CD4-positive, CD25-positive, alpha-beta regulatory T cell (primary cell): Measurements from ENCODE around the gene CNOT6L. TPM values are rescaled to one million over a fixed set of nuclear protein-coding genes. Genes with fewer than 3 reads are reported as not detected.
A peak's percentile ranks its signal among the peaks of the same experiment; 100 is the strongest.

ENCODE experiments used
- ATAC-seq, 2 donors: fragments of 150-1000 bp; cut with Tn5 transposase; one replicate each; pipeline ENCODE4 v1.10.0; 2021; ENCODE audit warnings: low read depth in 2 of 2, moderate number of reproducible peaks in 2 of 2, moderate library complexity in 1 of 2
- DNase-seq, 3 donors: peaks; one replicate each; pipeline versions ENCODE4 v3.0.0 to v3.0.0-alpha.2; 2012 to 2022; ENCODE audit warnings: mixed read lengths in 1 of 3
- H3K27ac ChIP-seq: one replicate; pipeline ENCODE4 v1.7.0; 2013; ENCODE audit warnings: mild to moderate bottlenecking, low read length; ENCODE audit not compliant: insufficient read depth, poor library complexity, severe bottlenecking
- H3K27me3 ChIP-seq: one replicate; pipeline ENCODE4 v1.7.0; 2013; ENCODE audit warnings: low read length; ENCODE audit not compliant: control insufficient read depth, insufficient read depth
- H3K36me3 ChIP-seq: one replicate; pipeline ENCODE4 v1.7.0; 2013; ENCODE audit warnings: mild to moderate bottlenecking, low read length, moderate library complexity; ENCODE audit not compliant: control insufficient read depth, insufficient read depth
- H3K4me1 ChIP-seq: 2 replicates; pipeline ENCODE4 v1.7.0; 2013; ENCODE audit warnings: mild to moderate bottlenecking, low read length; ENCODE audit not compliant: insufficient read depth, control insufficient read depth, poor library complexity, severe bottlenecking
- H3K4me3 ChIP-seq: one replicate; pipeline ENCODE4 v1.7.0; 2013; ENCODE audit warnings: low read depth, mild to moderate bottlenecking, low read length, moderate library complexity
- H3K9me3 ChIP-seq, 2 experiments: 1 replicate in 1 of 2; 2 replicates in 1 of 2; pipeline ENCODE4 v1.7.0; 2013; ENCODE audit warnings: low read length in 2 of 2, mild to moderate bottlenecking in 1 of 2, moderate library complexity in 1 of 2; ENCODE audit not compliant: control insufficient read depth in 2 of 2
- H3K27ac Mint-ChIP-seq, 3 donors: one replicate each; pipeline ENCODE4 v1.8.0; 2020 to 2022; ENCODE audit warnings: mild to moderate bottlenecking in 3 of 3, mixed read lengths in 3 of 3, moderate library complexity in 2 of 3
- H3K27me3 Mint-ChIP-seq: one replicate; pipeline ENCODE4 v1.8.0; 2022; ENCODE audit warnings: mild to moderate bottlenecking, mixed read lengths
- H3K36me3 Mint-ChIP-seq: one replicate; pipeline ENCODE4 v1.8.0; 2020; ENCODE audit warnings: mixed read lengths
- H3K4me1 Mint-ChIP-seq, 4 donors: one replicate each; pipeline ENCODE4 v1.8.0; 2020 to 2022; ENCODE audit warnings: mixed read lengths in 4 of 4, mild to moderate bottlenecking in 1 of 4
- H3K4me3 Mint-ChIP-seq, 4 donors: one replicate each; pipeline ENCODE4 v1.8.0; 2020 to 2022; ENCODE audit warnings: mild to moderate bottlenecking in 4 of 4, mixed read lengths in 4 of 4, moderate library complexity in 3 of 4
- H3K9me3 Mint-ChIP-seq, 7 donors: one replicate each; pipeline ENCODE4 v1.8.0; 2020 to 2022; ENCODE audit warnings: mixed read lengths in 7 of 7, mild to moderate bottlenecking in 3 of 7, moderate library complexity in 2 of 7
- polyA plus RNA-seq, 4 donors: library from polyadenylated mRNA; unstranded; fragments of 300-500 nt; fragmentation: Illumina TruSeq; gene quantifications; one replicate each; pipeline ENCODE4 v1.2.3, GENCODE V29; 2021
- total RNA-seq: library from RNA; stranded (reverse); gene quantifications from one replicate; pipeline ENCODE4 v1.2.3, GENCODE V29; 2022

Gene CNOT6L
- total and polyA plus RNA-seq, 5 donors from 2014 or later, result 44.1 to 237 (median 54.2) TPM

DNA sequence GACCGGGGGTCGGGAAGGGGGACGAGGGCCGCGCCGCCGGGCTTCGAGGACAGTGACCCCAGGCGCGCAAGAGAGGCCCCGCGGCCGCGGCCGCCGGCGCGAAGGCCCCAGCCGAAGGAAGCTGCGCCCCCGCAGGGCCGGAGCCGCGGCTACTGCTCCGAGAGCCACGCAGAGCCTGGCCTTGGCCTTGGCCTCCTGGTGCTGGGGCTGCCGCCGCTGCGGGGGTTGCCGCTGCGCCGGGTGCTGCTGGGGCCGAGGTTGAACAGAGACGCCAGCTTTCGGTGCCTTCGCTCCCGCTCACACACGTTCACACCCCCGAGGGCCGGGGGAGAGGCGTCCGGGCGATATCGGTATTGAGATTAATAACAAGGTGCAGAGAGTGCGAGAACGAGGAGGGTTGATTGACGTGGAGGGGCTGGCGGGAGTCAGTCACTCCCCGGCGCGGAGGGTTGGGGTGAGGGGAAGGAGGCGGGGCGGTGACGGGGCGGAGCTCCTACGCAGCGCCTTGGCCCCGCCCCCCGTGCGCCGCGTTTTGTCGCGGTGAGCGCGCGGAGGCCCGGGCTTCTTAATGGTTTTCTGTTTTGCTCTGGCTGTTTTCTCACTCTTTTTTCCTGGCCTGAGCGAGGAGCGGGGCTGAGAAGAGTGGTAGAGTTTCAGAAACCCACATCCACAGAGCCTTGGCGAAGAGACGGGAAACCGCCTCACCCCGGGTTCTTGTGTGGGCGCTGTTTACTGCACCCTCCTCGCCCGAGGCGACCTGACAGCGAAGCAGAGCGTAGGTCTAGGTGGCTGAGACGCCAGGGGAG, 878 bp upstream of the CNOT6L start:
- H3K9me3 ChIP-seq, result no peaks in the 10 kb centered on the region
- no peaks in the 10 kb centered on the region for H3K36me3 ChIP-seq
- H3K4me1 Mint-ChIP-seq, result peaks cover 29 to 60% (median 37%) of the 10 kb centered on the region in 4 donors
- peak overlapping the region; percentile 94 for H3K4me3 ChIP-seq
- peak overlapping the region; percentile 99 for H3K27ac ChIP-seq
- H3K27me3 Mint-ChIP-seq, result peaks cover 13% of the 10 kb centered on the region
- peaks cover 52% of the 10 kb centered on the region for H3K4me1 ChIP-seq
- H3K27ac Mint-ChIP-seq, result peak overlapping the region; percentile 97 to 100 (median 99)
- no peaks in the 10 kb centered on the region for H3K27me3 ChIP-seq
- ATAC-seq (peak; percentile 78 to 80), DNase-seq (peak; percentile 91 to 97 (median 96))
- H3K4me3 Mint-ChIP-seq, result peak overlapping the region; percentile 95 to 99 (median 96)
- H3K9me3 Mint-ChIP-seq, result peaks cover 0 to 6% (median 0%) of the 10 kb centered on the region in 7 donors
- H3K36me3 Mint-ChIP-seq, result peaks cover 11% of the 10 kb centered on the region

DNA sequence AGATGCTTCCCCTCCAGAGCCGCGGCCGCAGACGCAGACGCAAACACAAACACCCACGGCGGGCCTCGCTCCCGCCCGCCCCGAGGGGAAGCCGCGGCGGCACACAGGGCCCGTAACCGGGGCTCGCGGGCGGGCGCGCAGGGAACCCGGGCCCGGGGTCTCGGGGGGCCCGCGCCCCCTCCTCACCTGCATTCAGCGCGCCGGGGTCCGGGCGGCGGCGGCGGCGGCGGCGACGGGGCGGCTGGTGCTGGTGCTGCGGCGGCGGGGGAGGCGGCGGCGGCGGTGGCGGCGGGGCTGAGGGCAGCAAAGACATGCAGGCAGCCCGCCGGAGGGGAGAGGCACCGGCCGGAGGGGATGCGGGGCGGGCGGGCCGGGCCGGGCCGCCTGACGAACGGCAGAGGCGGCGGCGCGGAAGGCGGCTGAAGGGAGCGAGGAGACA, 255 bp upstream of the CNOT6L start:
- Histone ChIP-seq H3K27ac (peak overlapping the region; percentile 99), H3K27me3 (no peaks in the 10 kb centered on the region), H3K36me3 (no peaks in the 10 kb centered on the region), H3K9me3 (no peaks in the 10 kb centered on the region), H3K4me3 (peak overlapping the region; percentile 78), H3K4me1 (peaks cover 58% of the 10 kb centered on the region)
- peak overlapping the region; percentile 97 to 100 (median 99) for H3K4me3 Mint-ChIP-seq
- H3K27me3 Mint-ChIP-seq, result peaks cover 13% of the 10 kb centered on the region
- peaks cover 0 to 6% (median 0%) of the 10 kb centered on the region in 7 donors for H3K9me3 Mint-ChIP-seq
- H3K36me3 Mint-ChIP-seq, result peaks cover 11% of the 10 kb centered on the region
- peak; percentile 36 to 47 for ATAC-seq
- peaks cover 35 to 61% (median 38%) of the 10 kb centered on the region in 4 donors for H3K4me1 Mint-ChIP-seq
- H3K27ac Mint-ChIP-seq, result peak overlapping the region; percentile 96 to 100 (median 100)
- DNase-seq, result no peak

- Histone ChIP-seq H3K4me3 (peak overlapping the region; percentile 91), H3K4me1 (peaks cover 60% of the 10 kb centered on the region), H3K27ac (peak overlapping the region; percentile 99), H3K36me3 (no peaks in the 10 kb centered on the region), H3K9me3 (no peaks in the 10 kb centered on the region), H3K27me3 (no peaks in the 10 kb centered on the region)
- Mint-ChIP-seq H3K4me1 (peaks cover 41 to 69% (median 51%) of the 10 kb centered on the region in 4 donors), H3K27ac (peak overlapping the region; percentile 94 to 97 (median 96)), H3K4me3 (peak overlapping the region; percentile 98 to 100 (median 100)), H3K27me3 (peaks cover 13% of the 10 kb centered on the region), H3K9me3 (peaks cover 0 to 6% (median 0%) of the 10 kb centered on the region in 7 donors), H3K36me3 (peaks cover 17% of the 10 kb centered on the region)
- ATAC-seq (no peak), DNase-seq (peak; percentile 33 to 70 (median 48))
These were observed 1.0 kb downstream of the CNOT6L start for GRCh38 chr4:77818073-77818601.

DNA sequence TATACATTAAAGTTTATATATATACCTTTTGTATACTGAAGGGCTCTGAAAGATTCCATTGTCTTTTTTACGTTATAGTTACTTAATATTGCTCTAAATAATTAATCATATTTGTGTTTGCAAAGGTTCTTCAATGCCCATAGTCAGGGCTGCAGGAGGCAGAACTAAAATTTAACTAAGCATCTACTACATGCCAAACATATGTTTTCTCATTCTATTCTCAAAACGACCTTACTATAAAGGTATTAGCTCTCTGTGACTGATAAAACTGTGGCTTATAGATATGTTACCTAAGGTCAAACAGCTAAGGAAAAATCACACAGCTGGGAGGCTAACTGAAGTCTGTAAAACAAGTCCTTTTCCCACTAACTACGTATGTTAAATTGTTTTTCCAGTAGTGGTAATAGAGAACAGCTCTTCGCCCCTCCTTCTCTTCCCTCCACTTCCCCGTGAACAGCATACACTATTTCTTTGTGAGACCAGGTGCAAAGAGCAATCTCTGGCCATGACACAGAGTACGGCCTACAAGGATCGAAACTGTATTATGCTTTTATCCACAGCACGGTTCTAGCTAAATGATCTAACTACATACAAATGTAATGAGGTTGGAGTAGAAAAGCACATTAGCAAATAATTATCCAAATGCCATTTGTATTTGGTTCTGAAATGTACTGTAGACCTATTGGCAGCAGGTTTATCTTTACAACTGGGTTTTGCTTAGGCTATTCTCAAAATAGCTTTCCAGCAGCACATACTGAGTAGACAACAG, 1.7 kb downstream of the CNOT6L start:
- H3K36me3 ChIP-seq, result no peaks in the 10 kb centered on the region
- peak overlapping the region; percentile 91 for H3K4me3 ChIP-seq
- ATAC-seq, result no peak
- H3K27ac ChIP-seq, result peak overlapping the region; percentile 99
- peak overlapping the region; percentile 94 to 97 (median 96) for H3K27ac Mint-ChIP-seq
- H3K4me1 ChIP-seq, result peaks cover 60% of the 10 kb centered on the region
- peaks cover 46 to 70% (median 55%) of the 10 kb centered on the region in 4 donors for H3K4me1 Mint-ChIP-seq
- peaks cover 0 to 6% (median 0%) of the 10 kb centered on the region in 7 donors for H3K9me3 Mint-ChIP-seq
- no peaks in the 10 kb centered on the region for H3K27me3 ChIP-seq
- H3K4me3 Mint-ChIP-seq, result peak overlapping the region; percentile 98 to 100 (median 100)
- H3K27me3 Mint-ChIP-seq, result peaks cover 13% of the 10 kb centered on the region
- no peaks in the 10 kb centered on the region for H3K9me3 ChIP-seq
- peak in 1 of 3 donors; percentile 22 for DNase-seq
- peaks cover 17% of the 10 kb centered on the region for H3K36me3 Mint-ChIP-seq

DNA sequence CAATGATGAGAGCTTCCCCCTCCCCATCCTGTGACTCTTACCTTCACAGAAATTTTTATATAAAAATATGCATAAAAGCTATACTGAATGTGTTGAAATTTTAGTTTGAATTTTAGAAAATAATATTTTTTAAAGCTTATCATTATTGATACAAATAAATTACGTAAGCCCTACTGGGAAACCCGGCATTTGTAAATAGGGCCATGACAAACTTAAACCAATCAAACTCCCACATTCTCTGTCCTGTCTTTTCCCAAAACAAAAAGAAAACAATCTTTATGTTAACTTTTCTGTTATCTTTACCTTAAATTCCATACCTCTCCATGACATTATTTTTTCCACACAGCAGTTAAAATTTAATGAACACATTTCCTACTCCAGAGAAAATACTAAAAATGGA, 2.6 kb downstream of the CNOT6L start:
- peaks cover 19% of the 10 kb centered on the region for H3K36me3 Mint-ChIP-seq
- no peaks in the 10 kb centered on the region for H3K27me3 ChIP-seq
- H3K9me3 ChIP-seq, result no peaks in the 10 kb centered on the region
- H3K4me3 ChIP-seq, result peak overlapping the region; percentile 91
- H3K4me1 ChIP-seq, result peaks cover 58% of the 10 kb centered on the region
- ATAC-seq, result no peak
- DNase-seq, result no peak
- peaks cover 0 to 6% (median 0%) of the 10 kb centered on the region in 7 donors for H3K9me3 Mint-ChIP-seq
- peaks cover 44 to 69% (median 55%) of the 10 kb centered on the region in 4 donors for H3K4me1 Mint-ChIP-seq
- H3K27ac ChIP-seq, result peak overlapping the region; percentile 99
- peaks cover 13% of the 10 kb centered on the region for H3K27me3 Mint-ChIP-seq
- H3K36me3 ChIP-seq, result no peaks in the 10 kb centered on the region
- H3K27ac Mint-ChIP-seq, result no peak overlapping the region
- peak overlapping the region; percentile 73 to 100 (median 76) for H3K4me3 Mint-ChIP-seq

DNA sequence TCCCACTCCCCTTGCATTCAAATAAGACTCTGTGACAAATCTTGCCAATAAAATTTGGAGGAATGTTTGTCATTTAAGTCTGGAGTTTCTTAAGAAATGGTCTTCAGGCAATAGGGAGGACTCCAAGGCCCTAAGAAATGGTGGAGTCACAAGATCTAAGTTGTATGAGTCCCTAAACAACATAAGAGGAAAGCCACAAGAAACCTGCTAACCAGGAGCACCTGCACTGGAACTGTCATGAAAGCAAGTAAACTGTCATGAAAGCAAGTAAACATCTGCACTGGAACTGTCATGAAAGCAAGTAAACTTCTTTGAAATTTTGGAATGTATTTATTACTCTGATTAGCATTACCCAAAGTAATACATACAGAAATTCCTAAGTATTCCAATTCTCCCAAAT, 3.5 kb downstream of the CNOT6L start:
- Histone ChIP-seq H3K4me1 (peaks cover 58% of the 10 kb centered on the region), H3K9me3 (no peaks in the 10 kb centered on the region), H3K36me3 (peaks cover under 1% of the 10 kb centered on the region), H3K4me3 (peak overlapping the region; percentile 91), H3K27me3 (no peaks in the 10 kb centered on the region), H3K27ac (peak overlapping the region; percentile 99)
- ATAC-seq, result no peak
- peaks cover 25% of the 10 kb centered on the region for H3K36me3 Mint-ChIP-seq
- peaks cover 0 to 6% (median 0%) of the 10 kb centered on the region in 7 donors for H3K9me3 Mint-ChIP-seq
- H3K4me3 Mint-ChIP-seq, result peak overlapping the region; percentile 29 to 100 (median 75)
- peak in 2 of 3 donors; percentile 11 to 26 for DNase-seq
- peaks cover 47 to 69% (median 59%) of the 10 kb centered on the region in 4 donors for H3K4me1 Mint-ChIP-seq
- H3K27ac Mint-ChIP-seq, result peak overlapping the region in 2 of 3 donors; percentile 4 to 75
- H3K27me3 Mint-ChIP-seq, result peaks cover 13% of the 10 kb centered on the region

- Histone ChIP-seq H3K36me3 (peaks cover 21% of the 10 kb centered on the region), H3K27me3 (no peaks in the 10 kb centered on the region), H3K9me3 (no peaks in the 10 kb centered on the region), H3K4me3 (peak overlapping the region; percentile 49), H3K4me1 (peaks cover 62% of the 10 kb centered on the region), H3K27ac (peak overlapping the region; percentile 55)
- Mint-ChIP-seq H3K4me3 (peak overlapping the region; percentile 7 to 77 (median 40)), H3K9me3 (no peaks in the 10 kb centered on the region), H3K27me3 (no peaks in the 10 kb centered on the region), H3K36me3 (peaks cover 12% of the 10 kb centered on the region), H3K4me1 (peaks cover 52 to 91% (median 73%) of the 10 kb centered on the region in 4 donors), H3K27ac (peak overlapping the region; percentile 7 to 90 (median 23))
- no peak for ATAC-seq
- no peak for DNase-seq
These were observed 13.3 kb downstream of the CNOT6L start for GRCh38 chr4:77805840-77806239.
